ENCODE data around the gene CLDND2.

The CLDND2 gene

GRCh38 chr19:51392701-51393100, 23.9 kb upstream of the CLDND2 start:
- Histone ChIP-seq H3K4me1 (ENCODE audit: low read depth, poor library complexity, severe bottlenecking) (no peaks in the 10 kb centered on the region), H3K4me3 (IDR thresholded peaks at IDR 0.05; ENCODE audit: insufficient read depth, low read depth, low read length) (no peak overlapping the region), H3K27me3 (ENCODE audit: insufficient read depth, low read depth) (no peaks in the 10 kb centered on the region; the same call in 1 of the 2 replicates), H3K4me2 (no peak overlapping the region), H3K27ac (no peak overlapping the region), H3K79me2 (ENCODE audit: insufficient read depth, low read depth) (no peaks in the 10 kb centered on the region), H3K36me3 (ENCODE audit: insufficient read depth) (no peaks in the 10 kb centered on the region), H3K9ac (no peak overlapping the region), H4K20me1 (ENCODE audit: insufficient read depth) (no peaks in the 10 kb centered on the region), H2AFZ (ENCODE audit: low read depth) (no peak overlapping the region)
- TF ChIP-seq CTCF (conservative IDR thresholded peaks at IDR 0.05; ENCODE audit: low read depth, low read length) = no peak

- TF ChIP-seq CTCF (conservative IDR thresholded peaks at IDR 0.05; ENCODE audit: low read depth, low read length) = no peak
- no peak overlapping the region for H3K9ac ChIP-seq
- H3K4me1 ChIP-seq (ENCODE audit: low read depth, poor library complexity, severe bottlenecking) = no peaks in the 10 kb centered on the region
- H2AFZ ChIP-seq (ENCODE audit: low read depth) = no peak overlapping the region
- no peaks in the 10 kb centered on the region for H3K36me3 ChIP-seq (ENCODE audit: insufficient read depth)
- H3K27ac ChIP-seq = no peak overlapping the region
- no peak overlapping the region for H3K4me3 ChIP-seq (IDR thresholded peaks at IDR 0.05; ENCODE audit: insufficient read depth, low read depth, low read length)
- no peaks in the 10 kb centered on the region for H4K20me1 ChIP-seq (ENCODE audit: insufficient read depth)
- H3K79me2 ChIP-seq (ENCODE audit: insufficient read depth, low read depth) = no peaks in the 10 kb centered on the region
- no peak overlapping the region for H3K4me2 ChIP-seq
- no peaks in the 10 kb centered on the region; the same call in 1 of the 2 replicates for H3K27me3 ChIP-seq (ENCODE audit: insufficient read depth, low read depth)
Measured at GRCh38 chr19:51391073-51391611, 22.3 kb upstream of the CLDND2 start.

- Histone ChIP-seq H3K4me2 (no peak overlapping the region), H4K20me1 (ENCODE audit: insufficient read depth) (no peaks in the 10 kb centered on the region), H3K9ac (no peak overlapping the region), H3K4me1 (ENCODE audit: low read depth, poor library complexity, severe bottlenecking) (no peaks in the 10 kb centered on the region), H3K36me3 (ENCODE audit: insufficient read depth) (no peaks in the 10 kb centered on the region), H3K4me3 (IDR thresholded peaks at IDR 0.05; ENCODE audit: insufficient read depth, low read depth, low read length) (no peak overlapping the region), H2AFZ (ENCODE audit: low read depth) (no peak overlapping the region), H3K27me3 (ENCODE audit: insufficient read depth, low read depth) (peaks cover 4% of the 10 kb centered on the region; the same call in 1 of the 2 replicates), H3K27ac (no peak overlapping the region), H3K79me2 (ENCODE audit: insufficient read depth, low read depth) (no peaks in the 10 kb centered on the region)
- TF ChIP-seq CTCF (conservative IDR thresholded peaks at IDR 0.05; ENCODE audit: low read depth, low read length) = no peak
Measured at GRCh38 chr19:51389143-51389542, 20.3 kb upstream of the CLDND2 start.

GRCh38 chr19:51387924-51388389, 19.2 kb upstream of the CLDND2 start, which contains the start of gene LIM2:
Gene LIM2, minus strand, starts transcription at chr19:51387974. Its CDS starts 531 bp downstream, at chr19:51387443.
- no peaks in the 10 kb centered on the region for H4K20me1 ChIP-seq (ENCODE audit: insufficient read depth)
- H3K9ac ChIP-seq = no peak within 1 kb of the TSS
- H3K27ac ChIP-seq = no peak within 1 kb of the TSS
- H3K36me3 ChIP-seq (ENCODE audit: insufficient read depth) = no peaks in the 10 kb centered on the region
- no peak within 1 kb of the TSS for H3K4me2 ChIP-seq
- H3K79me2 ChIP-seq (ENCODE audit: insufficient read depth, low read depth) = no peaks in the 10 kb centered on the region
- no peak for TF ChIP-seq CTCF (conservative IDR thresholded peaks at IDR 0.05; ENCODE audit: low read depth, low read length)
- peaks cover 4% of the 10 kb centered on the region; the same call in 1 of the 2 replicates for H3K27me3 ChIP-seq (ENCODE audit: insufficient read depth, low read depth)
- H3K4me1 ChIP-seq (ENCODE audit: low read depth, poor library complexity, severe bottlenecking) = no peaks in the 10 kb centered on the region
- H3K4me3 ChIP-seq (IDR thresholded peaks at IDR 0.05; ENCODE audit: insufficient read depth, low read depth, low read length) = no peak within 1 kb of the TSS
- H2AFZ ChIP-seq (ENCODE audit: low read depth) = no peak within 1 kb of the TSS
